Esophagus squamous epithelium (tissue), 4 donors: Measurements from ENCODE around the gene HK2.

Experiments used
- POLR2A ChIP-seq, 4 donors: fragments of 450-650 bp; IDR thresholded peaks; one replicate each; pipeline ENCODE4 v1.6.1; 2017; ENCODE audit warnings: antibody characterized with exemption in 4 of 4, mild to moderate bottlenecking in 4 of 4, moderate library complexity in 3 of 4
- TF ChIP-seq, protein P1 (sequence below), 6 experiments: fragments of 450-650 bp in 4 of 6; fragments of 200-600 bp in 2 of 6; sonication (generic) in 2 of 6; IDR thresholded peaks; one replicate each; pipeline ENCODE4 v1.5.1; 2016 to 2019; ENCODE audit warnings: antibody characterized with exemption in 6 of 6, mild to moderate bottlenecking in 4 of 6, moderate library complexity in 4 of 6

- TF ChIP-seq, protein P1, sequence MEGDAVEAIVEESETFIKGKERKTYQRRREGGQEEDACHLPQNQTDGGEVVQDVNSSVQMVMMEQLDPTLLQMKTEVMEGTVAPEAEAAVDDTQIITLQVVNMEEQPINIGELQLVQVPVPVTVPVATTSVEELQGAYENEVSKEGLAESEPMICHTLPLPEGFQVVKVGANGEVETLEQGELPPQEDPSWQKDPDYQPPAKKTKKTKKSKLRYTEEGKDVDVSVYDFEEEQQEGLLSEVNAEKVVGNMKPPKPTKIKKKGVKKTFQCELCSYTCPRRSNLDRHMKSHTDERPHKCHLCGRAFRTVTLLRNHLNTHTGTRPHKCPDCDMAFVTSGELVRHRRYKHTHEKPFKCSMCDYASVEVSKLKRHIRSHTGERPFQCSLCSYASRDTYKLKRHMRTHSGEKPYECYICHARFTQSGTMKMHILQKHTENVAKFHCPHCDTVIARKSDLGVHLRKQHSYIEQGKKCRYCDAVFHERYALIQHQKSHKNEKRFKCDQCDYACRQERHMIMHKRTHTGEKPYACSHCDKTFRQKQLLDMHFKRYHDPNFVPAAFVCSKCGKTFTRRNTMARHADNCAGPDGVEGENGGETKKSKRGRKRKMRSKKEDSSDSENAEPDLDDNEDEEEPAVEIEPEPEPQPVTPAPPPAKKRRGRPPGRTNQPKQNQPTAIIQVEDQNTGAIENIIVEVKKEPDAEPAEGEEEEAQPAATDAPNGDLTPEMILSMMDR (IDR thresholded peaks at IDR 0.05), result no peak
- TF ChIP-seq POLR2A (IDR thresholded peaks at IDR 0.05), result no peak
Measured at GRCh38 chr2:74828543-74828942, 5.4 kb upstream of the HK2 start.
